Activated CD8-positive, alpha-beta memory T cell treated with anti-CD3 and anti-CD28 coated beads for 4 hours (primary cell): ENCODE results near the gene CMC2.

ENCODE experiments used
- DNase-seq, 2 donors: peaks; one replicate each; pipeline ENCODE4 v3.0.0-alpha.2; 2020; ENCODE audit warnings: low read depth in 2 of 2

Gene CMC2

GRCh38 chr16:80932708-80933095 lies 74.0 kb downstream of the CMC2 start:
- no peak for DNase-seq

GRCh38 chr16:80931801-80932707 lies 74.6 kb downstream of the CMC2 start:
- no peak for DNase-seq

DNA sequence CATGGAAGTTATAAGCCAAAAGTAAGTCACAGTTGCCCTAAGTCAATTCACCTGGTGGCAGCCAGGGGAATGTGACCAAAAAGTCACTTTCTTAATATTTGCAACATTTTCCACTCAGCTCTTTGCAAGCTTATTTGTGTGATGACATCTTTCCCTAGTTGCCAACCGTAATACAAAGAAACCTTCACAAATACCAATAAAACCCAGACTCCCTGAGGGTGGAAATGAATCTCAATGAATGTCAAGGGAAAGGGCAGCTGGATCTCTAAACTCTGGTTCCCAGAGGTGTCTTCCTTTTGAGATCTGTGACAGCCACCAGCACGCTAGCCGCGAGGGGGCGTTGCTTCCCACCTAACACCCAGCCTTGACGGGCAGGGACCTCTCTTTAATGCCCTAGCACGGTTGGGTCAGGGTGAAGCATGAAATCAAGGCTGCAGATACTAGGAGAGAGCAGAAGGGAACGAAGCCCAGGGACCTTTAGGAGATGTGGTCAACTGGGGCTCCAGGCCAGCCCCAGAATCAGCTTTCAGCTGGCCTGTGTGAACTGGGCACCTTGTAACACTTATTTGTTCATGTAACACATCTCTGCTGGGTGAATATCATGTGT lies 82.2 kb downstream of the CMC2 start:
- no peak for DNase-seq

GRCh38 chr16:80923356-80923755 lies 83.3 kb downstream of the CMC2 start:
- DNase-seq = no peak
